Activated CD8-positive, alpha-beta memory T cell treated with anti-CD3 and anti-CD28 coated beads, Interleukin-2, amount 50 U/mL, for 24 hours (primary cell): Measurements from ENCODE around the gene TAS1R3.

ENCODE experiments used
- DNase-seq: peaks from one replicate; pipeline ENCODE4 v3.0.0-alpha.2; 2020; ENCODE audit errors: extremely low read depth

TAS1R3 gene

GRCh38 chr1:1340185-1340584, 9.1 kb downstream of the TAS1R3 start:
- DNase-seq, result no peak

GRCh38 chr1:1340791-1341548, 9.9 kb downstream of the TAS1R3 start:
- no peak for DNase-seq

- DNase-seq, result no peak
Observed at GRCh38 chr1:1341549-1342021, 10.5 kb downstream of the TAS1R3 start.

- DNase-seq, result no peak
Observed at GRCh38 chr1:1342061-1342562, 11.0 kb downstream of the TAS1R3 start.

- DNase-seq, result no peak
Observed at GRCh38 chr1:1342584-1343115, 11.6 kb downstream of the TAS1R3 start.

- no peak for DNase-seq
Observed at GRCh38 chr1:1343811-1344421, 12.8 kb downstream of the TAS1R3 start.

- peak; percentile 21 for DNase-seq
Observed at GRCh38 chr1:1344655-1345361, 13.7 kb downstream of the TAS1R3 start.

GRCh38 chr1:1345384-1345783, 14.3 kb downstream of the TAS1R3 start:
- no peak for DNase-seq

GRCh38 chr1:1345860-1346500, 14.9 kb downstream of the TAS1R3 start:
- DNase-seq, result no peak

- DNase-seq, result no peak
Observed at GRCh38 chr1:1346501-1346890, 15.4 kb downstream of the TAS1R3 start.

- no peak for DNase-seq
Observed at GRCh38 chr1:1347026-1347595, 16.0 kb downstream of the TAS1R3 start.

GRCh38 chr1:1347663-1348419, 16.8 kb downstream of the TAS1R3 start:
- DNase-seq, result no peak

GRCh38 chr1:1348420-1349255, 17.6 kb downstream of the TAS1R3 start:
- DNase-seq, result no peak

GRCh38 chr1:1349256-1350012, 18.4 kb downstream of the TAS1R3 start, which contains the start of gene DVL1:
Gene DVL1, minus strand, starts transcription at chr1:1349418. Its CDS starts 353 bp downstream, at chr1:1349065.
- DNase-seq, result no peak

- no peak for DNase-seq
Observed at GRCh38 chr1:1351511-1352427, 20.7 kb downstream of the TAS1R3 start.

GRCh38 chr1:1352786-1353388, 21.8 kb downstream of the TAS1R3 start:
- no peak for DNase-seq

- DNase-seq, result no peak
Observed at GRCh38 chr1:1353389-1354151, 22.5 kb downstream of the TAS1R3 start.
